LNCaP clone FGC (cell line): Measurements from ENCODE around the gene VWC2L.

ENCODE experiments used
- DNase-seq: peaks from one replicate; pipeline ENCODE4 v3.0.0-alpha.2; 2011; ENCODE audit warnings: low read depth
- H3K4me3 ChIP-seq: 2 replicates; pipeline ENCODE4 v1.5.1; 2011; ENCODE audit warnings: mild to moderate bottlenecking, low read depth, low read length, control low read depth
- TF ChIP-seq, protein P1 (sequence below): IDR thresholded peaks from 2 replicates; pipeline ENCODE4 v1.5.1; 2012; ENCODE audit warnings: mild to moderate bottlenecking; ENCODE audit not compliant: control insufficient read depth, insufficient read depth; ENCODE audit errors: extremely low read depth

The VWC2L gene

DNA sequence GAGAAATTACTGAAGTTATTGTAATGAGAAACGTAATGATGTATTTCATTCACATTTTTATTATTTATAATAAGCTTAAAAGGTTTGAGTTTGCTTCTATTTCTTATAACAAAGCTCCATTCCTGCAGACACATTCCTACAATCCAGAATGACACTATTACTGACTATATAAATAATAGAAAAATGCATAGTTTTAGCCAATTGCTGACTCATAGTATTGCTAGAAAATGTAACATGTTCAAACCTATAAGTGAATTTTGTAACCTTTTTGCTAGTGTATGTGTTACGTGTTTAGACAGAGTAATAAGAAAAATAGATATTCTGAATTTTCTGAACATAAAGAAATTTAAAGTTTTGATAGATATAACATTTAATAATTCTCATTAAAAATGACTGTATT lies 9.3 kb upstream of the VWC2L start:
- TF ChIP-seq, protein P1, sequence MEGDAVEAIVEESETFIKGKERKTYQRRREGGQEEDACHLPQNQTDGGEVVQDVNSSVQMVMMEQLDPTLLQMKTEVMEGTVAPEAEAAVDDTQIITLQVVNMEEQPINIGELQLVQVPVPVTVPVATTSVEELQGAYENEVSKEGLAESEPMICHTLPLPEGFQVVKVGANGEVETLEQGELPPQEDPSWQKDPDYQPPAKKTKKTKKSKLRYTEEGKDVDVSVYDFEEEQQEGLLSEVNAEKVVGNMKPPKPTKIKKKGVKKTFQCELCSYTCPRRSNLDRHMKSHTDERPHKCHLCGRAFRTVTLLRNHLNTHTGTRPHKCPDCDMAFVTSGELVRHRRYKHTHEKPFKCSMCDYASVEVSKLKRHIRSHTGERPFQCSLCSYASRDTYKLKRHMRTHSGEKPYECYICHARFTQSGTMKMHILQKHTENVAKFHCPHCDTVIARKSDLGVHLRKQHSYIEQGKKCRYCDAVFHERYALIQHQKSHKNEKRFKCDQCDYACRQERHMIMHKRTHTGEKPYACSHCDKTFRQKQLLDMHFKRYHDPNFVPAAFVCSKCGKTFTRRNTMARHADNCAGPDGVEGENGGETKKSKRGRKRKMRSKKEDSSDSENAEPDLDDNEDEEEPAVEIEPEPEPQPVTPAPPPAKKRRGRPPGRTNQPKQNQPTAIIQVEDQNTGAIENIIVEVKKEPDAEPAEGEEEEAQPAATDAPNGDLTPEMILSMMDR, result no peak
- no peak for DNase-seq
- no peak overlapping the region for H3K4me3 ChIP-seq

DNA sequence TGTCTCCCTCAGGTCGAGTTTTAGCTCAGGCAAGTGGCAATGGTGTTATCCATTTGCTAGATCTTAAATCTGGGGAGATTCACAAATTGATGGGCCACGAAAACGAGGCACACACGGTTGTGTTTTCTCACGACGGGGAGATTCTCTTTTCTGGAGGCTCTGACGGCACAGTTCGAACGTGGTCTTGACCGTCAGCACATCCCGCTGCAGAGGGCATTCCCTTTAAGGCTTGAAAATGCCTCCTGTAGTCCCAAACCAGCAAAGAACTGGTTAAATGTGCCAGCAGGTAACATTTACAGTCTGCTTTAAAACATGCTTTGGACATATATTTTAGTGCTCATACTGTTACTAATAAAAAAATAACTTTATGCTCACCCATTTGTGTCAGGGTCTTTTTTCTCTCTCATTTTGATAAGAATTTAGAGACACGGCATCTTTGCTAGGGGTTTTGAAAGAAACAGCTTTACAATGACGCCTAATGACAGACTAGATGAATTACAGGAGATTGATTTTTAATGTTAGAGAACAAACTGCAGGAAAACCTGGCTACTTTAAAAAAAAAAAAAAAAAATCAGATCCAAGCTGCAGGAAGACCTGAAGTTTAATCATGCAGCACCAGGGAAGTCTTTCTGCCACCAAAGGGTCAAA lies 602 bp upstream of the VWC2L start:
- TF ChIP-seq, protein P1, result peak; percentile 44
- no peak overlapping the region for H3K4me3 ChIP-seq
- no peak for DNase-seq

DNA sequence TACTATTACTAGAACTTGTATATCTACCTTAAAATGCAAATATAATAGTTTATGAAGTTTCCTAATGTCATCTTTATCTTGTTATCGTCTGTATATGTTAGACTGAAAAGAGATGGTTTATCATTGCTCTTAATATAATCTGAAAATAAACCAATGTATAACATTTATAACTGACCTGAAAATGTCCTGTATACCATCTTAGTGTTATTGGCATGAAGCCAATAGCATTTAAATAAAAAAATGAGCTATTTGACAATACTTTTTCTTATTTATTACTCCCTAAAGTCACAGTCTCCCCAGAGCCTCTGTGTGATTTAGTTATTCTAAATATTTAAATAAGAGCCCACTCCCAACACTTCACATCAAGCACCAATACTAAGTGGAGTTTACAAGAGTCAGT lies 1.8 kb downstream of the VWC2L start:
- no peak overlapping the region for H3K4me3 ChIP-seq
- DNase-seq, result no peak
- TF ChIP-seq, protein P1, result no peak

DNA sequence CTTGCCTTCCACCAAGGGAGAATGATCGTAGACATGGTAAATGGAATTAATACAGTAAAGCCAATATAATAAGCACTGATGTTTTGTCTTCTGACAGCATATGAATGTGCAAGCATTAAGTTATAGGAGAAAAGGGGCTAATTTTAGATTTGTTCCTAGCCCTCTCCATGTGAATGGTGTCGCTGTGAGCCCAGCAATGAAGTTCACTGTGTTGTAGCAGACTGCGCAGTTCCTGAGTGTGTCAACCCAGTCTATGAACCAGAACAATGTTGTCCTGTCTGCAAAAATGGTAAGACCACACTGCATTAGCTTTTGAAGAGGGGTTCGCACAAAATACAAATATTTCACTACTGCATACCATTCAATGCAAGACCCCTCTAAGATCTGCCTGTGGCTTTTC lies 25.6 kb downstream of the VWC2L start:
- no peak for DNase-seq
- H3K4me3 ChIP-seq, result no peak overlapping the region
- TF ChIP-seq, protein P1, result no peak

DNA sequence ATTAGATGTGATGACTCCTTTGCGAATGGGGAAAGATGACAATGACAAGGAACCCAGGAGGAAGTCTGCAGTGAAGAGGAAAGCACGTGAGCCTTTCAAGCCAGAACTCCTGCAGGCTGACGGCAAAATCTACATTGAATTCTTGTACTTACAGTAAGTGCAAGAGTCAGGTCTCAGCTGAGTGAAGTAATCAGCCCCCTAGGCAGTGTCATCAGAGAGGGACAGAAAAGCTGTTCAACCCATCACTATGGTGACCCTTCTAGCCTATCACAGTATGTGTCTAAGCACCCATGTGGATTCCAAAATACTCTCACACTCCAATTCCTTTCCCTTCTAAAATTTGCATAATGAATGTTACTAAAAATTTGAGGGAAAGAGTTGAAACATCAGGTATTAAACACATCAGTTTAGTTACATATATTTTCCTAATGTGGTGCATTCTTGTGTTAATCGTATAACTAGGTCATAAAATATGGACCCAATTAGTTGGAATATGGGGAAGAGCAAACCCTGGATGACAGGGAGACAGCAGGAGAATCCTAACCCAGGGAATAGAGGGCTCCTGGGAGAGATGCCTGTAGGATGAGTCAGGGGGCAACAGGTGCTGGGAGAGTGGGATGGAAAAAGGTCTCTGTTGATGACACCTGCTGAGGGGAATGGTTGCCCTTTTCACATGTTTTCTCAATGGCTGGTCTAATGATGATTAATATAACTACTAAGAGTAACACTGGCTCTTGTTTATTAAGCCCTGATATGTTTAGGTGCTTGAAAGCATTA lies 39.5 kb downstream of the VWC2L start:
- DNase-seq, result no peak
- H3K4me3 ChIP-seq, result no peak overlapping the region

DNA sequence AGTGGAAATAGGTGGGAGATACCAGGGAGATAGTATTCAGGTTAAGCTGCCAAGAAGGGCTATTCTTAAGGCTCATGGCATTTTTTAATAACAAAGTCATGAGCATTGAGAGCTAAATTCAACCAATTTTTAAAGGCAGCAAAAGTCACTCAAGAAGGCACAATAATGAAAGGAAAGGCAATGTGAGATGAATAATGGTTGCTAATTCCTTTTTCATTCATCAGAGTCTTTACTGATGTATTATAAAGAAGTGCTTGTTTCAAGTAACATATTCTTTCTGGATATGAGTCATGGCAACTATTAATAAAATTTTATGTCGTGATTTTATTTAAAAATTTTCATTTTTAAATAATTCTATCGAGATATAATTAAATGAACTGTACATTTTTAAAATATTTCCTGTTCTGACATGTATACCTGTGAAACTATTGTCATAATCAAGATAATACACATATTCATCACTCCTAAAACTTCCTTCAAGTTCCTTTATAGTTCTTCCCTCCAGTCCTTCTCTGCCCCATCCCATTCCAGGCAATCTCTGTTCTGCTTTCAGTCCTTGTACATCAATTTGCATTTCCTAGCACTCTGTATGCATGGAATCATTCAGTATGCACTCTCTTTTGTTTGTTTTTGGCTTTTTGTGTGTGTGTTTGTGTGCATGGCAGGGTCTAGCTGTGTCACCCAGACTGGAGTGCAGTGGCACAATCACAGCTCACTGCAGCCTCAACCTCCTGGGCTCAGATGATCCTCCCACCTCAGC lies 40.8 kb downstream of the VWC2L start:
- H3K4me3 ChIP-seq, result no peak overlapping the region
- DNase-seq, result no peak
- TF ChIP-seq, protein P1, result no peak

More for the DNA sequence above, 39.5 kb downstream of the VWC2L start:
- TF ChIP-seq, protein P1, result no peak
